ENCODE data around the gene ARSG.

- TF ChIP-seq, protein P1, sequence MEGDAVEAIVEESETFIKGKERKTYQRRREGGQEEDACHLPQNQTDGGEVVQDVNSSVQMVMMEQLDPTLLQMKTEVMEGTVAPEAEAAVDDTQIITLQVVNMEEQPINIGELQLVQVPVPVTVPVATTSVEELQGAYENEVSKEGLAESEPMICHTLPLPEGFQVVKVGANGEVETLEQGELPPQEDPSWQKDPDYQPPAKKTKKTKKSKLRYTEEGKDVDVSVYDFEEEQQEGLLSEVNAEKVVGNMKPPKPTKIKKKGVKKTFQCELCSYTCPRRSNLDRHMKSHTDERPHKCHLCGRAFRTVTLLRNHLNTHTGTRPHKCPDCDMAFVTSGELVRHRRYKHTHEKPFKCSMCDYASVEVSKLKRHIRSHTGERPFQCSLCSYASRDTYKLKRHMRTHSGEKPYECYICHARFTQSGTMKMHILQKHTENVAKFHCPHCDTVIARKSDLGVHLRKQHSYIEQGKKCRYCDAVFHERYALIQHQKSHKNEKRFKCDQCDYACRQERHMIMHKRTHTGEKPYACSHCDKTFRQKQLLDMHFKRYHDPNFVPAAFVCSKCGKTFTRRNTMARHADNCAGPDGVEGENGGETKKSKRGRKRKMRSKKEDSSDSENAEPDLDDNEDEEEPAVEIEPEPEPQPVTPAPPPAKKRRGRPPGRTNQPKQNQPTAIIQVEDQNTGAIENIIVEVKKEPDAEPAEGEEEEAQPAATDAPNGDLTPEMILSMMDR (IDR thresholded peaks at IDR 0.05), result no peak
- no peak for TF ChIP-seq POLR2A (IDR thresholded peaks at IDR 0.05)
- no peak for TF ChIP-seq POLR2AphosphoS5 (IDR thresholded peaks at IDR 0.05)
These were observed 27.1 kb downstream of the ARSG start for GRCh38 chr17:68318103-68318991.
